GM12873 (cell line): ENCODE results near the gene CSNK1A1.

Experiments
- CTCF ChIP-seq: IDR thresholded peaks from 2 replicates; pipeline ENCODE4 v1.5.1; 2012; ENCODE audit warnings: low read depth, mild to moderate bottlenecking, moderate library complexity, low read length, control low read depth; ENCODE audit not compliant: insufficient read depth; ENCODE audit errors: missing control alignments

The CSNK1A1 gene

GRCh38 chr5:149581192-149581861, 30.1 kb upstream of the CSNK1A1 start, which contains the start of gene ARHGEF37:
TSS of gene ARHGEF37 (plus strand) at chr5:149581498. CDS start at chr5:149597770, 16,272 bp downstream.
- TF ChIP-seq CTCF = no peak

GRCh38 chr5:149580808-149581191, 29.6 kb upstream of the CSNK1A1 start:
- no peak for TF ChIP-seq CTCF

GRCh38 chr5:149578896-149579295, 27.7 kb upstream of the CSNK1A1 start:
- TF ChIP-seq CTCF = no peak

GRCh38 chr5:149576021-149576420, 24.8 kb upstream of the CSNK1A1 start:
- TF ChIP-seq CTCF = no peak

GRCh38 chr5:149575131-149575530, 23.9 kb upstream of the CSNK1A1 start:
- TF ChIP-seq CTCF = no peak

- no peak for TF ChIP-seq CTCF
Observed at GRCh38 chr5:149572576-149573231, 21.5 kb upstream of the CSNK1A1 start.

- no peak for TF ChIP-seq CTCF
Observed at GRCh38 chr5:149572170-149572569, 20.9 kb upstream of the CSNK1A1 start.
